ENCODE results near the gene TGIF2LY.
"Not testable (repeated sequence)": the region's sequence is repeated elsewhere in the genome, so short reads cannot be mapped to it uniquely, and the experiment has no call there.

TGIF2LY gene

GRCh38 chrY:3578767-3579166 lies at the start of gene TGIF2LY:
Gene TGIF2LY, plus strand, starts transcription at chrY:3579067. Its CDS starts 178 bp downstream, at chrY:3579245.
- DNase-seq: not testable (repeated sequence)
